ENCODE data around the gene SLC35A3. TPM values are rescaled to one million over a fixed set of nuclear protein-coding genes. Genes with fewer than 3 reads are reported as not detected.

The SLC35A3 gene
- 10 to 100 TPM; 20.2 to 23.9 (median 22.1) TPM for total RNA-seq
- polyA plus RNA-seq, result 10 to 100 TPM; 24.3 to 40.6 (median 24.6) TPM

GRCh38 chr1:99969729-99970621 is at the start of gene SLC35A3:
TSS of gene SLC35A3 (plus strand) at chr1:99969996. CDS start at chr1:99993555, 23,559 bp downstream.
- TF ChIP-seq POLR2A (IDR thresholded peaks at IDR 0.05) (peak; percentile 21 to 56), EP300 (IDR thresholded peaks at IDR 0.05) (no peak), POLR2AphosphoS5 (IDR thresholded peaks at IDR 0.05) (peak in 3 of 4 donors; percentile 19 to 50 (median 46))
- peak within 1 kb of the TSS; percentile 70 to 92 (median 88) for H3K4me3 ChIP-seq
- H3K9me3 ChIP-seq, result no peaks in the 10 kb centered on the region
- intact Hi-C loops (cut with DNase I), result loop anchor here (2.0 kb wide), 1 partner anchor 277 kb away; no protein-coding TSS in a partner anchor
- no peaks in the 10 kb centered on the region for H3K27me3 ChIP-seq
- H3K4me1 ChIP-seq, result peaks cover 0 to 26% (median 10%) of the 10 kb centered on the region in 4 donors
- H3K36me3 ChIP-seq, result peaks cover 0 to 4% (median 0%) of the 10 kb centered on the region in 4 donors
- 0% methylated on average over 74 of the region's 74 CpGs for WGBS, 2 donors
- DNase-seq, result peak; percentile 86
- peak within 1 kb of the TSS; percentile 72 to 79 (median 76) for H3K27ac ChIP-seq

- TF ChIP-seq POLR2A (IDR thresholded peaks at IDR 0.05), result no peak
- TF ChIP-seq POLR2AphosphoS5 (IDR thresholded peaks at IDR 0.05), result no peak
- no peak for TF ChIP-seq EP300 (IDR thresholded peaks at IDR 0.05)
- TF ChIP-seq, protein P1, sequence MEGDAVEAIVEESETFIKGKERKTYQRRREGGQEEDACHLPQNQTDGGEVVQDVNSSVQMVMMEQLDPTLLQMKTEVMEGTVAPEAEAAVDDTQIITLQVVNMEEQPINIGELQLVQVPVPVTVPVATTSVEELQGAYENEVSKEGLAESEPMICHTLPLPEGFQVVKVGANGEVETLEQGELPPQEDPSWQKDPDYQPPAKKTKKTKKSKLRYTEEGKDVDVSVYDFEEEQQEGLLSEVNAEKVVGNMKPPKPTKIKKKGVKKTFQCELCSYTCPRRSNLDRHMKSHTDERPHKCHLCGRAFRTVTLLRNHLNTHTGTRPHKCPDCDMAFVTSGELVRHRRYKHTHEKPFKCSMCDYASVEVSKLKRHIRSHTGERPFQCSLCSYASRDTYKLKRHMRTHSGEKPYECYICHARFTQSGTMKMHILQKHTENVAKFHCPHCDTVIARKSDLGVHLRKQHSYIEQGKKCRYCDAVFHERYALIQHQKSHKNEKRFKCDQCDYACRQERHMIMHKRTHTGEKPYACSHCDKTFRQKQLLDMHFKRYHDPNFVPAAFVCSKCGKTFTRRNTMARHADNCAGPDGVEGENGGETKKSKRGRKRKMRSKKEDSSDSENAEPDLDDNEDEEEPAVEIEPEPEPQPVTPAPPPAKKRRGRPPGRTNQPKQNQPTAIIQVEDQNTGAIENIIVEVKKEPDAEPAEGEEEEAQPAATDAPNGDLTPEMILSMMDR (IDR thresholded peaks at IDR 0.05), result no peak
- Histone ChIP-seq H3K4me1 (no peaks in the 10 kb centered on the region), H3K4me3 (no peak overlapping the region), H3K27me3 (no peaks in the 10 kb centered on the region), H3K27ac (no peak overlapping the region), H3K36me3 (no peaks in the 10 kb centered on the region), H3K9me3 (no peaks in the 10 kb centered on the region)
- no peak for DNase-seq
- intact Hi-C loops (cut with DNase I), result no loop called here
Measured at GRCh38 chr1:99934801-99935200, 35.0 kb upstream of the SLC35A3 start.

DNA sequence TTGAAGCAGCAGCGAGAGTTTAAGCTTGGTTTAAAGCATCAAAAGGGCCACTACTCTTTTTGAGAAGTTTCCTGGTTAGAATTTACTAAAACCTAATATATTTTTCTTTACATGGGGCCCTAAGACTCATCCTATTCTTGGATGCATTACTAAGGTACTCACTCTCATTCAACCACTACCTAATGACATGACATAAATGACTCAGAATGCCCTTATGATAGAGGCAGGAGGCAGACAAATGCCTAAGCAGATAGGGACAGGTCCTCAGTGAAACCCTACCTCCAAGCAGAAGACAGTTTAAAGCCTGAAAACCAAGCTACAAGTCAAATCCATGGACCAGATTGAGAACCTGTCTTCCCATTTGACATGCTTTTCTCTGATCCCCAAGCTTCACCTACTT is 34.3 kb upstream of the SLC35A3 start:
- Histone ChIP-seq H3K36me3 (no peaks in the 10 kb centered on the region), H3K4me3 (no peak overlapping the region), H3K27me3 (no peaks in the 10 kb centered on the region), H3K27ac (no peak overlapping the region), H3K9me3 (no peaks in the 10 kb centered on the region), H3K4me1 (no peaks in the 10 kb centered on the region)
- 89 to 94% methylated on average over 1 of the region's 1 CpG for WGBS, 2 donors
- no peak for DNase-seq
- intact Hi-C loops (cut with DNase I), result no loop called here
- TF ChIP-seq POLR2AphosphoS5 (IDR thresholded peaks at IDR 0.05) (no peak), EP300 (IDR thresholded peaks at IDR 0.05) (no peak), POLR2A (IDR thresholded peaks at IDR 0.05) (no peak)
- TF ChIP-seq, protein P1 (IDR thresholded peaks at IDR 0.05), result no peak

DNA sequence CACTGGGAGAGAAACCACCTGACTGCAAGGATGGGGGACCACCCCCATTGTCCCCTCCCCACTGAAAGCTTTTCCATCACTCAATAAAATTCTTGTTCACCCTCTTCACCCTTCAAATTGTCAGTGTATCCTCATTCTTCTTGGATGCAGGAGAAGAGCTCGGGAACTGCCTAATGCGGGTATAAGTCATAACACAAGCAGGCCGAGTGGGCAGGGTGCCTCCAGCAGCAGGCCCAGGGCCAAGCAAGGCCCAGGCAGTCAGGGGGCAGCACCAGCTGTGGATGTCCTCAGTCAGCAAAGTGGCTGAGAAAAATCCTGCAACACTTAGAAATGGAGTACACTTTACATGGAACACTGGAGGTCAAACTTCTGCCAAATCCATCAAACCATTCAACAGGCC is 33.7 kb upstream of the SLC35A3 start:
- no peaks in the 10 kb centered on the region for H3K9me3 ChIP-seq
- WGBS, 2 donors, result 95 to 97% methylated on average over 3 of the region's 3 CpGs
- DNase-seq, result no peak
- intact Hi-C loops (cut with DNase I), result no loop called here
- no peak overlapping the region for H3K4me3 ChIP-seq
- no peaks in the 10 kb centered on the region for H3K36me3 ChIP-seq
- no peaks in the 10 kb centered on the region for H3K27me3 ChIP-seq
- H3K4me1 ChIP-seq, result no peaks in the 10 kb centered on the region
- H3K27ac ChIP-seq, result no peak overlapping the region
- TF ChIP-seq EP300 (IDR thresholded peaks at IDR 0.05) (no peak), POLR2AphosphoS5 (IDR thresholded peaks at IDR 0.05) (no peak), POLR2A (IDR thresholded peaks at IDR 0.05) (no peak)
- TF ChIP-seq, protein P1 (IDR thresholded peaks at IDR 0.05), result no peak

GRCh38 chr1:99942723-99943122 is 27.1 kb upstream of the SLC35A3 start:
- Histone ChIP-seq H3K4me3 (no peak overlapping the region), H3K4me1 (no peaks in the 10 kb centered on the region), H3K27me3 (no peaks in the 10 kb centered on the region), H3K27ac (no peak overlapping the region), H3K9me3 (no peaks in the 10 kb centered on the region), H3K36me3 (no peaks in the 10 kb centered on the region)
- no peak for DNase-seq
- no peak for TF ChIP-seq POLR2A (IDR thresholded peaks at IDR 0.05)
- no peak for TF ChIP-seq EP300 (IDR thresholded peaks at IDR 0.05)
- TF ChIP-seq, protein P1 (IDR thresholded peaks at IDR 0.05), result no peak
- intact Hi-C loops (cut with DNase I), result no loop called here
- 92% methylated on average over 1 of the region's 1 CpG for WGBS, 2 donors

Measured in sigmoid colon (tissue), 7 donors.